Activated CD4-positive, alpha-beta T cell treated with anti-CD3 and anti-CD28 coated beads, Interleukin-2, amount 50 U/mL, for 4 hours (primary cell): ENCODE results near the gene TMPRSS11E.
"Not testable (repeated sequence)": the region's sequence is repeated elsewhere in the genome, so short reads cannot be mapped to it uniquely, and the experiment has no call there.

Experiments used
- DNase-seq, 2 experiments: peaks; one replicate each; pipeline ENCODE4 v3.0.0-alpha.2; 2020

Gene TMPRSS11E, protein sequence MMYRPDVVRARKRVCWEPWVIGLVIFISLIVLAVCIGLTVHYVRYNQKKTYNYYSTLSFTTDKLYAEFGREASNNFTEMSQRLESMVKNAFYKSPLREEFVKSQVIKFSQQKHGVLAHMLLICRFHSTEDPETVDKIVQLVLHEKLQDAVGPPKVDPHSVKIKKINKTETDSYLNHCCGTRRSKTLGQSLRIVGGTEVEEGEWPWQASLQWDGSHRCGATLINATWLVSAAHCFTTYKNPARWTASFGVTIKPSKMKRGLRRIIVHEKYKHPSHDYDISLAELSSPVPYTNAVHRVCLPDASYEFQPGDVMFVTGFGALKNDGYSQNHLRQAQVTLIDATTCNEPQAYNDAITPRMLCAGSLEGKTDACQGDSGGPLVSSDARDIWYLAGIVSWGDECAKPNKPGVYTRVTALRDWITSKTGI

DNA sequence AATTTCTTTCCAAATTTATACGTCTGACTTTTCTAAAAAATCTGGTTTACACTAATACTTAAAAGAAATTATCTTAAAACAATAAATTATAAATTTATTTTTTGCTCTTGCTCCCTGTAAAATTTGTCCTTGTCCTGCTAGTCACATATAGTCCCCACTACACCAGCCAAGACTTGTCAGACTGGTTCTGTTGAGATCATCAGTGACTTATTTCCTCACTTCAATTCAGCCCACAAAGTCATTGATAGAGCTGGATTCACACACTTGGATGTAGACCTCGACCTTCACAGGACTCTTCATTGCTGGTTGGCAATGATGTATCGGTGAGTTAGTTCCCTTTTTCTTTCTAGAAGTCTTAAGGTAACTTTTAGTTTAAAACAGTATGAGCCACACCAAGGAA, at the start of gene TMPRSS11E:
TMPRSS11E (plus strand) TSS at position 263 of the 400 bp plus-strand sequence; CDS start at position 313, 50 bp downstream.
- DNase-seq, result no peak

DNA sequence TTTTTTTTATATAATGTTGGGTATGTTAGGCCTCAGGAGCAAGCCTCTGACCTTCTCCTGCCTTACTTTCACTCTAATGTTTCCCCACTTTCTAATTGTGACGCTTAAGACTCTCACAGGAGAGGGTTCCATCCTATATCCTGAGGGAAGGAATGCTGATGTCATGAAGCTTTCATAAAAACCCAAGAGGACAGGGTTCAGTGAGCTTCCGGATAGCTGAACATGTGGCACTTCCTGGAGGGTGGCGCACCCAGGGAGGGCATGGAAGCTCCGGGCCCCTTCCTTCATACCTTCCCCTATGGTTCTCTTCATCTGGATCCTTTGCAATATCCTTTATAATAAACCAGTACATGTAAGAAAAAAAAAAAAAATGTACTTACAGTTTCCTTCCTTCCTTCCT, 48.0 kb upstream of the TMPRSS11E start:
- no peak for DNase-seq

DNA sequence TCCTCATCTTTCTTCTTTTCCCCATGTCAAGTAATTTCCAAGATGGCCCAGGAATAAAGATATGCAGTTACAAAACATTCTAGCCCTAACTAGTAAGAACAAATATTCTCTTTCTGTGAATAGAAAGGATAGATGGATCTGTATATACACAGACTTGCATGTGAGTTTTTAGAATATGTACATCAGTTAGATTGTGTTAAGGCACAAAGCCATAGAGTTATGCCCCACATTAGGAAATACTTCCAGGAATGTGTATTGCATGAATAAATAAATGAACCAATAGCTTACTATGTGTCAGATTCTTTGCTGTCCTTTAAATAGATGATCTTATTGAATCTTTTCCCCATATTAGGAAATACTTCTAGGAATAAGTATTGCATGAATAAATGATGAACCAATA, 46.0 kb upstream of the TMPRSS11E start:
- no peak for DNase-seq

DNA sequence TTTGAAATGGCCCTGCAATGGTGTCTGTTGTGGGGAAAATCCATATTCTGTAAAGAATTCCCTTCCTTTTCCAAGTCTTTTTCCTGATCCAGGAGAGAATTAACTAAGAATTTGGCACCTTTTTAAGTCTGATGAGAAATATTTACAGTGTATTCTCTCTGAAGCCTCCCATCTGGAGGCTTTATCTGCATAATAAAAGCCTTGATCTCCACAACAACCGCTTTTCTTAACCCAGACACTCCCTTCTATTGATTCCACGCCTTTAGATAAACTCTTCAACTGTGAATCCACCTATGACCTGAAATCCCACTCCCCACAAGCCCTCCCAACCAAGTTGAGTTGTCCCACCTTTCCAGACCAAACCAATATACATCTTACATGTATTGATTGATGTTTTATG, 43.1 kb upstream of the TMPRSS11E start:
- DNase-seq, result no peak

DNA sequence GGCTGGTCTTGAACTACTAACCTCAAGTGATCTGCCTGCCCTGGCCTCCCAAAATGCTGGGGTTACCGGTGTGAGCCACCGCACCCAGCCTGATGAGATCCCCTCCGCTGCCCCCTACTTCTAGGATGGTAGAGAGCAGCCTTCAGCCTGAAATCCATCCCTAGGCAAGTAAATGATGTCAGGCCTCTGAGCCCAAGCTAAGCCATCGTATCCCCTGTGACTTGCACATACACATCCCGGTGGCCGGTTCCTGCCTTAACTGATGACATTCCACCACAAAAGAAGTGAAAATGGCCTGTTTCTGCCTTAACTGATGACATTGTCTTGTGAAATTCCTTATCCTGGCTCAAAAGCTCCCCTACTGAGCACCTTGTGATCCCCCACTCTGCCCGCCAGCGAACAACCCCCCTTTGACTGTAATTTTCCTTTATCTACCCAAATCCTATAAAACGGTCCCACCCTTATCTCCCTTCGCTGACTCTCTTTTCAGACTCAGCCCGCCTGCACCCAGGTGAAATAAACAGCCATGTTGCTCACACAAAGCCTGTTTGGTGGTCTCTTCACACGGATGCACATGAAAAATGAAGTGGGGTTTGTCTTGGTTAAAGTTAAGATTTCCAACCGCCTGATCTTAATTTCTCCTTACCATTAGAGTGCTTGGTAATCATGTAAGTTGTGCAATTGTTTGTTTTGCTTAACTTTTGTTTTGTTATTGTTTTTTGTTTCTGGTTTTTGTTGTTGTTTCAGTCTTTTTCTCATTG, 41.4 kb upstream of the TMPRSS11E start:
- not testable (repeated sequence) for DNase-seq

DNA sequence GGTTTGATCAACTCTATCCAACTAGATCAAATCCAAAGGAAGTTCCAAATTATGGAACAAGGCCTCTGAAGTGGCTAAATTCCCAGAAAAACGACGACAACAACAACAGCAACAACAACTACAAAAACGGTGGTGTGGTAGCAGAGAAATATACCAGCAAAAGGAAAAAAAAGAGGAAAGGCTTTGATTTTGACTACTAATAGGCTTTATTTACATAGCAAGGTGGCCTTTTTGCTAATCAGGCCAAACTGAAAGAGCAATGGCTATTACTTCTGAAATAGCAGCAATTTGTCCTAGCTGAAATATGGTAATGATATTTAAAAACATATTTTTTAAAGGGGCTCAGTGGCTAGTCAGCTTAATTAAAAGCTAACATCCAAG, 40.8 kb upstream of the TMPRSS11E start:
- DNase-seq, result no peak

DNA sequence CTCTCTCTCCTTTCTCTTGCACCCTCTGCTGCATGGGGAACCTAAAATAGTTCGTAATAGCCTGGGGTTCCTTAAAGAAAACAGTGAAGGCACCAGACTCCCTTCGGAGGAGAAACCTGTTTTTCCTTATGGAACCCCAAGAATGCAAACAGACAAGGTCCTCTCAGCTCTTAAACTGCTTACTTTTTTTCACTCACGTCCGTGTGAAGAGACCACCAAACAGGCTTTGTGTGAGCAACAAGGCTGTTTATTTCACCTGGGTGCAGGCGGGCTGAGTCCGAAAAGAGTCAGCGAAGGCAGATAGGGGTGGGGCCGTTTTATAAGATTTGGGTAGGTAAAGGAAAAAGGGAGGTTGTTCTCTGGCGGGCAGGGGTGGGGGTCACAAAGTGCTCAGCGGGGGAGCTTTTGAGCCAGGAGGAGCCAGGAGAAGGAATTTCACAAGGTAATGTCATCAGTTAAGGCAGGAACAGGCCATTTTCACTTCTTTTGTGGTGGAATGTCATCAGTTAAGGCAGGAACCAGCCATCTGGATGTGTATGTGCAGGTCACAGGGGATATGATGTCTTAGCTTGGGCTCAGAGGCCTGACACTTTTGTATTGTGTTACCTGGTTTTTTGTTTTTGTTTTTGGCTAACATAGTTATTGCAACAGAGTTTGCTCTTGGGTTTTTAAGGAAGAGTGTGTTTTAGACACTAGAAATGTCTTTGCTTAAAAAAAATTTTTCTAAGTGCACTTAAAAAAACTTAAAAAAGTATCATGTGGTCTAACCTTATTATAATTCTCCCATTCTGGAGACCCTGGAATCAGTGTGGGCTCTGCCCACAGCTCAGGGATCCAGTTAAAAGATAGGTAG, 40.0 kb upstream of the TMPRSS11E start:
- DNase-seq, result not testable (repeated sequence)

DNA sequence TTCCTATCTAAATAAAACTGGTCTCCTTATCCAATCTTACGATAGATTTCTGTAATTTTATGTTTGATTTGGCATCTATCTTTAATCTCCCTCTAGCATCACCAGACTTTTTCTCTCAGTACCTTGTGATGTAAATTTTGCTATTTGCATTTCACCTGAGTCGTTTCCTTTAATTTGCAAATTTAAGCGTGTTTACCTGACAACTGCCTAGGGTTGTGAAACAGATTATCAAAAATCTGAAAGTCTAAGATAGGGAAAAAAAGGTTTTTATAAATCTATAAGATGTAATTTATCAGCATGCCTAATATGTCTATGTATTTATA, 39.4 kb upstream of the TMPRSS11E start:
- DNase-seq, result no peak

DNA sequence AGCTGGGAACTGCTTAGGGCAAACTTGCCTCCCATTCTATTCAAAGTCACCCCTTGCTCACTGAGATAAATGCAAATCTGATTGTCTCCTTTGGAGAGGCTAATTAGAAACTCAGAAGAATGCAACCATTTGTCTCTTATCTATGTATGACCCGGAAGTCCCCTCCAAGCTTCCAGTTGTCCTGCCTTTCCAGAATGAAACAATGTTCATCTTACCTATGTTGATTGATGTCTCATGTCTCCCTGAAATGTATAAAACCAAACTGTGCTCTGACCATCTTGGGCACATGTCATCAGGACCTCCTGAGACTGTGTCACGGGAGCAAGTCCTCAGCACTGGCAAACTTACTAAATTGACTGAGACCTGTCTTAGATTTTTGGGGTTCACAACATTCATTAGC, 37.1 kb upstream of the TMPRSS11E start:
- DNase-seq, result no peak

DNA sequence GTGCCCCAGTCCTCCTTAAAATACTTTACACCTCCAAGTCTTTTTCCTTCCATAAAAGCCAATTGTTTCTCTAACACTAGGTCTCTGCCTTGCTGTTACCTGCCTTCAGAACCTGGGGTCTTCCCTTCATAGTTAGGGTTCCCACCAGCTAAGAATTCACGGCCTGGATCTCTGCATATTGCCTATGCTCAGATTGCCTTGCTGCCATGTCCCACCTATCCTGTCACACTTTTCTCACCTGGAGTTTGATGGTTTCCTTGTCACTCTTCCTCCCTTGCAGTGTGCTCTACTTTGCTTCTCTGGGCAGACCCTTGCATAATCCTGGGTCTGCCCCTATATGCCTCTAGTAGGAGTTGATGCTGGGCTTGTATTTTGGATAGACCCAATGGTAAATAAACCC, 36.6 kb upstream of the TMPRSS11E start:
- no peak for DNase-seq

DNA sequence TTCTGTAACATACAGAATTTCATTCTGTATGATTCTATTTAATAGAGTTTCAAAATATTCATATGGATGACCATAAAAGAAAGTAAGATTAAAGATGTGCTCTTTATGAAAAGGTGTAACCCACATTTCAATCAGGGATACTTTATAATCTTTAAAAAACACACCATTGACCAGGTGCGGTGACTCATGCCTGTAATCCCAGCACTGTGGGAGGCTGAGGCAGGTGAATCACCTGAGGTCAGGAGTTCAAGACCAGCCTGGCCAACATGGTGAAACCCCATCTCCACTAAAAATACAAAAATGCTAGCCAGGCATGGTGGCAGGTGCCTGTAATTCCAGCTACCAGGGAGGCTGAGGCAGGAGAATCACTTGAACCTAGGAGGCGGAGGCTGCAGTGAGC, 35.2 kb upstream of the TMPRSS11E start:
- DNase-seq, result not testable (repeated sequence)

DNA sequence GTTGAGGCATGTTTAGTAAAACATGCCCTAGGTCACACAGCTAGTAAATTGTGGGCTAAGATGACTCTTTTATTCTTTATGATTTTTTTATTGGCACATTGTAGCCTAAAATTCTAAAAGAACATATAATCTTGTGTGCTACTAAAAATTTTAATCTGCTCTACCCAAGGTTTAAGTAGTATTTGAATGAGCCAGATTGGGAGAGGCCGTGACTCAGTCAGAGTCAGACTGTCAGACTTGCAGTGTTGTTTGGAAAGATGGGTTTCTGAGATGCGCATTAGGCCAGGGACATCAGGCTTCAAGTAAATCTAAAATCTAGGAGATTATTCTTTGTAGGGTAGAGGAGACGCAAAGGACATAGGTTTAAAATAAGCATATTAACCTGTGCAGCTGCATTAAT, 30.7 kb upstream of the TMPRSS11E start:
- DNase-seq, result no peak

DNA sequence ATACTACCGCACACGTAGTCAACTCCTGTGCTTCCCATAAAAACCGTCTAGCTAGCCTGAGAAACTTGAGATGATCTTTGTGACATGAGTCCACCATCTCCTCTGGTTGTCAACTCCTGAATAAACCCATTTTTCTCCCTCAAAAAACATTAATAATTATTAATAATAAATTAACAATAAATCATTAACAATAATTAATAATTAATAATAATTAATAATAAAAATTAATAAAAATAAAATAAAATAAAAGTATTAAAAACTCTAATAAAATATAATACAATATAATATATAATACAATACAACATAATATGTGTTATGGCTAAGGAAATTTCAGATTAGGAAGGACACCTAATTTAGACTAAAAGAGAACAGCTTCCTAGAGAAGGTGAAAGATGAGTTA, 20.7 kb upstream of the TMPRSS11E start:
- no peak for DNase-seq

DNA sequence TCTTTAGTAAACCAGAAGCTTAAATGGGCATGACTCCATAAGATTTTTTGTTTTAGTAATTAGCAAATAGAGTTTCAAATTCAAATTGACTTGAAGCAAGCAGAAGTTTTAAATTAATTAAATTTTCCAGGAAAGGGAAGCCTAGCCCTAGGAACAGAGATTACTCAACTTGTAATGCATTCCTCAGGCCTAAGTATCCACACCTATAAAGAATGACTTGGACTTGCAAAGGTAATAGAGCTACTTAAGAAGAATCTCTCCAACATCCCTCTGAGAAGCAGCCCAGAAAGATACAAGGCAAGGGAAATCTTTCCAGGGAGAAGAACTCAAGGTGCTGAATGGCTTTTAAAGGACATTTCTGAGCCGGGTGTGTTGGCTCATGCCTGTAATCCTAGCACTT, 16.9 kb upstream of the TMPRSS11E start:
- no peak for DNase-seq

DNA sequence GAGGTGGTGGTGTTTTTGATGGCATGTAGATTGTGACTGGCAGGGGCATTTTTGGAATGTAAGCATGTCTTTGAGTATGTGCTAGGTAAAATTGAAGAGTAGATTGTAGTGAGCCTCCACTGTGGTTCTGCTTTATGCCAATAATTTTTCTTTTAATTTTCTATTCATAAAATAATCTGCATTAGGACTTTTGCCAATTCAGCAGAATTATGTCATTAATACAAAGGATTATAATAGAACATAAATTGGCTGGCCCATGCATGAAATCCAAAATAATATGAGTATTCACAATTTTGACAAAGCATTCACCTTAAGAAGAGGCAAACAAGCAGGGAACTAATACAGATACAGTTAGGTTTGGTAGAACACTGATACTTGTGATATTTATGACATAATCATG, 14.9 kb upstream of the TMPRSS11E start:
- no peak for DNase-seq

DNA sequence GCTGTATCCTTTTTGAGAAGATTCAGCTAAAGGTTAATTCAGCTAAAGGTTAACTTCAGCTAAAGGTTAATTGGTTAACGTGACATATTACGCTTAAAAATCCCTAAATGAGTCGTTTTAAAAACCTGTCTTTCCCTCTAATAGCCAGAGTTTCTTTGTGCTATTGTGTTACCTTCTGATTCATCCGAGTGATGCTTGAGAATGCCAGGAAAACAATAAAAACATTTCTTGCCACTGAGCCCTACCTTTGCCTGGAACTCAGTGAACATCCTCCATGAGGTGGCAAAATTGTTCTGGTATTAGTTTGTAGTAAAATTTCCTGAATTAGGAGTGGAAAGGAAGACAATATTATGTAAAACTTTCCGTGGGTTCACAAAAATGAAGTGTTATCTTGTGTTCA, 13.7 kb upstream of the TMPRSS11E start:
- no peak for DNase-seq

DNA sequence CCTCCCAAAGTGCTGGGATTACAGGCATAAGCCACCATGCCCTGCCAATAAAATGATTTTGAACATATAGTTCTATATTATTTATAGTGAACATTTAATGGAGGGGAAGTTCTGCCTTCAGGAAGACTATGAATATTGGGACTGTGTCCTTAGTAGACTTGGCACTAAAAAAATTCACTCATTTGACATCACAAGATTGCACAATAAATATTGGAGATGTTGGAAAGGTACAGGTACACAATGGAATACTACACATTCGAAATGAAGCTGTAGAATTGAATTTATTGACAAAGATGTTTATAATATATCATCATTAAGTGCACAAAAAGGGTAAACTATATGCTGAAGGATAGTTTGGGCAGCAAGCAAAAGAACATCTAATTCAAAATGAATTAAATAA, 13.0 kb upstream of the TMPRSS11E start:
- no peak for DNase-seq

DNA sequence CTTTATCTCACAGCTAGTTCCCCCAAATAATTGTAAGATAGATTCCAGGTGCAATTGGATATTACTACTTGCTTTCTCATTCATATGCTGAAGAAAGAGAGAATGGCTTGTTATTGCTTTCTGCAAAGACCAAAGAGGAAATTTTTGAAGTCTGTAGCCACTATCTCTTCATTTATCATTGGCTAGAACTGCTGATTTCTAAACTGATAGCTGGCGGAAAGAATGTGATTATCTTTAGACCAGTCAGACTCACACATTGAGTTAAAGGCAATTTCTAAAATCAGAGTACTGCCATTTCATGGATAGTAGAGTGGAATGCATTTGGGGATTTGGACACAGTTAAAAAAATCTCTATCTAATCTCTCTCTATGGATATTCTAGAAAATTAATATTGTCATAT, 12.4 kb upstream of the TMPRSS11E start:
- DNase-seq, result no peak

DNA sequence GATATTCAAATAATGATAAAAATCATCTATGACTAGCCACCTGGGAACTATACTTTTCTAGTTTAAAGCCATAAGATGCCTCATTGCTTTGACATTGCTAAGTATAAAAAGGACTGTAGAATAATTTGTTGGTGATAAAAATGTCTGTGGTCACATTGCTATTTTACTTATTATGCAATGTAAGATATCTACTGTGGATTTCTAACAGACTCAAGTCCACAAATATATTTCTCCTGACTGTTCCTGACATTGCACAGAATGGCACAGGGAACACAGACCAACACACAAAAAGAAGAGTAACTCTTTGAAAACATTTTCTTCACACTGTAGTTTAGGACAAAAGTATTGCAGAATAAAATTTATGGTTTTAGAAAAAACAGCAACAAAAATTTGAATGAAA, 2.2 kb upstream of the TMPRSS11E start:
- DNase-seq, result no peak

DNA sequence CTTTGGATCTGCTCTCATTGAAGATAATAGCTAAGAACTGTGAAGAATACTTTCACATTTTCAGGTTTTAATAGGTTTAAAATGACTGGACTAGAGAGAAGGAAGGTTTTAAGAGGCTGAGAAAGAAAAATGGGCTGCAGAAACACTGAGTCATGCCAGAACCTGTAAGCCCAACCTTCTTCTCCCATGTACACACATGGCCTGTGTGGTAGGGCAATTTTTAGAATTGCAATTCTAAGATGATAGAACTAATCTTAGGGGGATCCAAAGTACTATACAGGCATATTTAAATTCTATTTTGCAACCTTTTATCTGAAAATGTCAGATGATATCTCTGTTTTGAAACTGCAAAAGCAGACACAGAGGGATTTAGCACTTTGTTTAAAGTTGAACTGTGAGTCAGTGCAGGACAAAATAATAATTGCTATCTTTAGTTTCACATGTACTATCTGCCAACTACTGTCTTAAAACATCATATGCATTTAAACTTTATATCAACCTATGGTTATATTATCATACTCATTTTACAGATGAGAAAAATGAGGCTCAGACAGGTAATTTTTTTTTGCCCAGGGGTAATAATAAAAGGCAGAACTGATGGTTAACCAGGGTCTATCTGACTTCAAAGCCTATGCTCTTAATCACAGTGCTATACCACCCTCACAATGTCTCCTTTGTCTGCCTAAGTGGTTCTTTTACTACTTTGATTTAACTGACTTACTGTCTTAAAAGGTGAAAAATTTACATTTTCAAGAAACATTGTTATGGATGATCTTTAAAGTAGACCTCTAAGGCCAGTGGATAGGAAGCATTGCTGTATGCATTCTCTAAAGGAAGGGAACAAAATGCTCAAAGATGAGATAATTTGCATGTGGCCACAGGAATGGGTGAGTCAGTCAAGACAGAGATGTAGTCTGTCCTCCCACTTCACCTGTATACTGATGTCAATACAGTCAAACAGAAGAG, 4.3 kb downstream of the TMPRSS11E start:
- DNase-seq, result no peak

DNA sequence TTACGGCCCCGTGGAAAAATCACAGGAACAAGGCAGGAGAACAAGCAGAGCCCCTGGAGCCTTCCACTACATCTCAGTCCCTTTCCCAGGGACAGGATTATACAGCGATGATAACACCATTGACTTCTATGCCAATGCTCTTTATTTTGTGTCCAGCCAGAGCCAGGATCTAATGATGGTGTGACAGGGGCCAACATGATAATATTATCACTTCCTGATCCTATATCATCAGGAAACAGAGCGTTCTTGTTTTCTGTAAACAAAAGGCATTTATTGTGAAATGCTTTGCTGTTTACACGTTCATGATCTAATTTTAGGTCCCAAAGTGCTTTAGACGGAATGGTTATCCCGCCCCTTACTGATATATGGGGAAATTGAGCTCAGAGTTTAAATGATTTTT, 12.8 kb downstream of the TMPRSS11E start:
- DNase-seq, result no peak

DNA sequence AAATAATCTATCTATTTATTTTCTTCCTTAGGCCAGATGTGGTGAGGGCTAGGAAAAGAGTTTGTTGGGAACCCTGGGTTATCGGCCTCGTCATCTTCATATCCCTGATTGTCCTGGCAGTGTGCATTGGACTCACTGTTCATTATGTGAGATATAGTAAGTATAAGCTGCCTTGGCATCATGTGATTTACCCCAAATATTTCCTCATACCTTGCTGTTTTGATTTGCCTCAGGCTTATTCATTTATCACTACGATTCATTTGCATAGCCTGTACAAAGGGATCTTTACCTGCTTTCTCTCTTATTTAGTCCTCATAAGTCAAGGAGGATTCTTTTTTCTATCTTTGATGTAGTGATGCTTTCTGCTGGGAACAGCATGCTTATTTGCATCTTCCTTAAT, 14.5 kb downstream of the TMPRSS11E start:
- DNase-seq, result no peak
